ENCODE measurements around the gene FLNC. TPM values are rescaled to one million over a fixed set of nuclear protein-coding genes. Genes with fewer than 3 reads are reported as not detected.

Gene FLNC
- total RNA-seq, 1 donor from 2014 or later = 241 TPM

- TF ChIP-seq CTCF (IDR thresholded peaks at IDR 0.05; ENCODE audit: partially characterized antibody, unreplicated experiment) = no peak
- H3K36me3 Mint-ChIP-seq (ENCODE audit: unreplicated experiment) = no peaks in the 10 kb centered on the region
- H3K9me3 Mint-ChIP-seq (ENCODE audit: unreplicated experiment) = peaks cover 4% of the 10 kb centered on the region
- no peak overlapping the region for H3K4me3 Mint-ChIP-seq (ENCODE audit: unreplicated experiment)
- peaks cover 7% of the 10 kb centered on the region for H3K27me3 Mint-ChIP-seq (ENCODE audit: unreplicated experiment)
- no peak for DNase-seq
- peaks cover 5% of the 10 kb centered on the region for H3K4me1 Mint-ChIP-seq (ENCODE audit: low read depth, unreplicated experiment)
- H3K27ac Mint-ChIP-seq (ENCODE audit: unreplicated experiment) = no peak overlapping the region
Observed at GRCh38 chr7:128876127-128876526, 45.9 kb downstream of the FLNC start.

GRCh38 chr7:128876586-128876977 lies 46.4 kb downstream of the FLNC start:
- Mint-ChIP-seq H3K4me3 (ENCODE audit: unreplicated experiment) (no peak overlapping the region), H3K27ac (ENCODE audit: unreplicated experiment) (no peak overlapping the region), H3K27me3 (ENCODE audit: unreplicated experiment) (peaks cover 8% of the 10 kb centered on the region), H3K9me3 (ENCODE audit: unreplicated experiment) (peaks cover 9% of the 10 kb centered on the region), H3K36me3 (ENCODE audit: unreplicated experiment) (no peaks in the 10 kb centered on the region), H3K4me1 (ENCODE audit: low read depth, unreplicated experiment) (peaks cover 9% of the 10 kb centered on the region)
- no peak for TF ChIP-seq CTCF (IDR thresholded peaks at IDR 0.05; ENCODE audit: partially characterized antibody, unreplicated experiment)
- no peak for DNase-seq

GRCh38 chr7:128876978-128877755 lies 47.0 kb downstream of the FLNC start:
- Mint-ChIP-seq H3K36me3 (ENCODE audit: unreplicated experiment) (no peaks in the 10 kb centered on the region), H3K27me3 (ENCODE audit: unreplicated experiment) (peaks cover 6% of the 10 kb centered on the region), H3K9me3 (ENCODE audit: unreplicated experiment) (peaks cover 9% of the 10 kb centered on the region), H3K4me3 (ENCODE audit: unreplicated experiment) (no peak overlapping the region), H3K4me1 (ENCODE audit: low read depth, unreplicated experiment) (peaks cover 9% of the 10 kb centered on the region), H3K27ac (ENCODE audit: unreplicated experiment) (no peak overlapping the region)
- no peak for DNase-seq
- no peak for TF ChIP-seq CTCF (IDR thresholded peaks at IDR 0.05; ENCODE audit: partially characterized antibody, unreplicated experiment)

- DNase-seq = no peak
- peaks cover 9% of the 10 kb centered on the region for H3K9me3 Mint-ChIP-seq (ENCODE audit: unreplicated experiment)
- TF ChIP-seq CTCF (IDR thresholded peaks at IDR 0.05; ENCODE audit: partially characterized antibody, unreplicated experiment) = no peak
- no peak overlapping the region for H3K4me3 Mint-ChIP-seq (ENCODE audit: unreplicated experiment)
- peaks cover 8% of the 10 kb centered on the region for H3K27me3 Mint-ChIP-seq (ENCODE audit: unreplicated experiment)
- H3K4me1 Mint-ChIP-seq (ENCODE audit: low read depth, unreplicated experiment) = peaks cover 9% of the 10 kb centered on the region
- H3K36me3 Mint-ChIP-seq (ENCODE audit: unreplicated experiment) = no peaks in the 10 kb centered on the region
- no peak overlapping the region for H3K27ac Mint-ChIP-seq (ENCODE audit: unreplicated experiment)
Observed at GRCh38 chr7:128877756-128878120, 47.5 kb downstream of the FLNC start.

All from glutamatergic neuron (in vitro differentiated cells).